WTC11 (cell line): ENCODE results near the gene RNPEPL1. TPM values are rescaled to one million over a fixed set of nuclear protein-coding genes. Genes with fewer than 3 reads are reported as not detected.

Source experiments
- ATAC-seq: fragments of 200-7000 bp; cut with Tn5 transposase; 2 replicates; pipeline ENCODE4 v1.10.0; 2021; ENCODE audit warnings: mild to moderate bottlenecking, moderate library complexity
- CTCF ChIA-PET: fragments of 300-600 bp; sonication (Branson Sonifier 250); formaldehyde crosslinking; loops from one replicate; lab custom pipeline; 2021; ENCODE audit warnings: antibody characterized with exemption; lab: Charles Lee
- POLR2A ChIA-PET: fragments of 350-600 bp; sonication (Branson Sonifier 250); formaldehyde crosslinking; loops from one replicate; lab custom pipeline; 2021; ENCODE audit warnings: antibody characterized with exemption; lab: Charles Lee
- DNase-seq: peaks from one replicate; pipeline ENCODE4 v3.0.0; 2021; ENCODE audit warnings: low spot score
- H3K27ac Mint-ChIP-seq: 2 replicates; pipeline ENCODE4 v1.8.0; 2021; ENCODE audit warnings: mixed read lengths
- H3K27me3 Mint-ChIP-seq: 2 replicates; pipeline ENCODE4 v1.8.0; 2021; ENCODE audit warnings: low read depth, mild to moderate bottlenecking, moderate library complexity, mixed read lengths
- H3K36me3 Mint-ChIP-seq: 2 replicates; pipeline ENCODE4 v1.8.0; 2021; ENCODE audit warnings: mixed read lengths
- H3K4me1 Mint-ChIP-seq: 2 replicates; pipeline ENCODE4 v1.8.0; 2022; ENCODE audit warnings: mixed read lengths
- H3K4me3 Mint-ChIP-seq: 2 replicates; pipeline ENCODE4 v1.8.0; 2021; ENCODE audit warnings: mild to moderate bottlenecking, moderate library complexity, mixed read lengths
- H3K9me3 Mint-ChIP-seq: 2 replicates; pipeline ENCODE4 v1.8.0; 2021; ENCODE audit warnings: mixed read lengths
- ELF4 ChIP-seq: sonication (generic); formaldehyde crosslinking; IDR thresholded peaks from 2 replicates; pipeline ENCODE4 v1.8.1; 2022; ENCODE audit warnings: low read depth, mild to moderate bottlenecking, moderate library complexity, missing genetic modification reagents
- FOXJ3 ChIP-seq: sonication (generic); formaldehyde crosslinking; IDR thresholded peaks from 2 replicates; pipeline ENCODE4 v1.9.0; 2021; ENCODE audit warnings: missing genetic modification reagents, mild to moderate bottlenecking, borderline replicate concordance
- GABPB1 ChIP-seq: sonication (generic); formaldehyde crosslinking; IDR thresholded peaks from 2 replicates; pipeline ENCODE4 v1.8.1; 2023; ENCODE audit warnings: mild to moderate bottlenecking, missing genetic modification reagents
- JUN ChIP-seq: sonication (generic); formaldehyde crosslinking; IDR thresholded peaks from 2 replicates; pipeline ENCODE4 v1.8.0; 2023; ENCODE audit warnings: mild to moderate bottlenecking, missing genetic modification reagents
- NFATC4 ChIP-seq: fragments of 250-450 bp; sonication (Bioruptor Pico); IDR thresholded peaks from 2 replicates; pipeline ENCODE4 v1.9.0; 2021; ENCODE audit warnings: mild to moderate bottlenecking
- NR1H2 ChIP-seq: sonication (generic); formaldehyde crosslinking; IDR thresholded peaks from 2 replicates; pipeline ENCODE4 v1.9.0; 2021; ENCODE audit warnings: mild to moderate bottlenecking, moderate library complexity, missing genetic modification reagents
- OVOL2 ChIP-seq: fragments of 250-450 bp; sonication (Bioruptor Pico); IDR thresholded peaks from 2 replicates; pipeline ENCODE4 v1.9.0; 2021; ENCODE audit warnings: mild to moderate bottlenecking, borderline replicate concordance
- SMAD4 ChIP-seq: sonication (generic); formaldehyde crosslinking; IDR thresholded peaks from 2 replicates; pipeline ENCODE4 v1.8.0; 2022; ENCODE audit warnings: mild to moderate bottlenecking, missing genetic modification reagents
- total RNA-seq: library from RNA; stranded (reverse); gene quantifications from 3 replicates; pipeline ENCODE4 v1.2.3, GENCODE V29; 2021
- TF ChIP-seq, protein P1 (sequence below): fragments of 200-600 bp; IDR thresholded peaks from 2 replicates; pipeline ENCODE4 v1.8.0; 2022; ENCODE audit warnings: antibody characterized with exemption
- TF ChIP-seq, protein P2 (sequence below): sonication (generic); formaldehyde crosslinking; IDR thresholded peaks from 2 replicates; pipeline ENCODE4 v1.8.0; 2023; ENCODE audit warnings: mild to moderate bottlenecking, missing genetic modification reagents
- TF ChIP-seq, protein P3 (sequence below): fragments of 250-450 bp; sonication (Bioruptor Pico); IDR thresholded peaks from 2 replicates; pipeline ENCODE4 v1.8.0; 2021; ENCODE audit warnings: mild to moderate bottlenecking
- TF ChIP-seq, protein P4 (sequence below): fragments of 250-450 bp; sonication (Bioruptor Pico); IDR thresholded peaks from 2 replicates; pipeline ENCODE4 v1.9.0; 2021; ENCODE audit warnings: mild to moderate bottlenecking
- TF ChIP-seq, protein P5 (sequence below): sonication (generic); formaldehyde crosslinking; IDR thresholded peaks from 2 replicates; pipeline ENCODE4 v1.8.0; 2022; ENCODE audit warnings: mild to moderate bottlenecking, missing genetic modification reagents

Gene RNPEPL1
- total RNA-seq, 1 experiment from 2014 or later: 18.8 TPM

DNA sequence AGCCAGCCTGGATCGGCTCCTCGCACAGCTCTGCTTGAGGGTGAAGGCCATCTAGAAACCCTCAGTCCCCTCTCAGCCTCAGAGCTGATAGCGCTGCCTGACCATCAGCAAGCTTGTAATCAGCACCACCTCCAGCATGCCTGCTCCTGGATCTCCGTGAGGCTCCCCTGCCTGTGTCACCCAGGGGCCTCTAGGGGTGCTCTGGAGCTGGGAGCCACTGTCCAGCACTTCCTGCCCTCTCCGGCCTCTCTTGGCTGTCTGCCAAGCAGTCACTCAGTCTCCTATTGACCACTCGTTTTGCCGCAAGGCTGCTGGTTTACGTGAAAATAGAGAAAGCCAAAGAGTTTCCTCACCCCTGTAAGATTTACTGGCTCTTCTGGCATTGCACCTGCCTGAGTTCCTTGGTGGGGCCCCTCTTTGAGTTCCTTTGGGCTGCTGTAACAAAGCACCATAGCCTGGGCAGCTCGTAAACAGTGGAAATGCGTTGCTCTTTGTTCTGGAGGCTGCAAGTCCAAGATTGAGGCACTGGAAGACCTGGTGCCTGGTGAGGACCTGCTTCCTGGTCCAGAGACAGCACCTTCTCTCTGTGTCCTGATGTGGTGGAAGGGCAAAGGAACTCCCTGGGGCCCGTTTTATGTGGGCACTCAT lies 36.1 kb downstream of the RNPEPL1 start:
- ChIA-PET CTCF (interaction anchor here (0.6 to 2.1 kb wide), 13 partner anchors 9 to 100 kb away, joined by 3 to 12 read pairs (median 4); partner anchors contain the start of genes ANKMY1, CAPN10 and GPR35), POLR2A (interaction anchor here (1.1 kb wide), 1 partner anchor 18 kb away, joined by 5 read pairs; the partner anchor contains the start of gene CAPN10)
- H3K4me1 Mint-ChIP-seq: no peaks in the 10 kb centered on the region
- TF ChIP-seq, protein P1, sequence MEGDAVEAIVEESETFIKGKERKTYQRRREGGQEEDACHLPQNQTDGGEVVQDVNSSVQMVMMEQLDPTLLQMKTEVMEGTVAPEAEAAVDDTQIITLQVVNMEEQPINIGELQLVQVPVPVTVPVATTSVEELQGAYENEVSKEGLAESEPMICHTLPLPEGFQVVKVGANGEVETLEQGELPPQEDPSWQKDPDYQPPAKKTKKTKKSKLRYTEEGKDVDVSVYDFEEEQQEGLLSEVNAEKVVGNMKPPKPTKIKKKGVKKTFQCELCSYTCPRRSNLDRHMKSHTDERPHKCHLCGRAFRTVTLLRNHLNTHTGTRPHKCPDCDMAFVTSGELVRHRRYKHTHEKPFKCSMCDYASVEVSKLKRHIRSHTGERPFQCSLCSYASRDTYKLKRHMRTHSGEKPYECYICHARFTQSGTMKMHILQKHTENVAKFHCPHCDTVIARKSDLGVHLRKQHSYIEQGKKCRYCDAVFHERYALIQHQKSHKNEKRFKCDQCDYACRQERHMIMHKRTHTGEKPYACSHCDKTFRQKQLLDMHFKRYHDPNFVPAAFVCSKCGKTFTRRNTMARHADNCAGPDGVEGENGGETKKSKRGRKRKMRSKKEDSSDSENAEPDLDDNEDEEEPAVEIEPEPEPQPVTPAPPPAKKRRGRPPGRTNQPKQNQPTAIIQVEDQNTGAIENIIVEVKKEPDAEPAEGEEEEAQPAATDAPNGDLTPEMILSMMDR: 0 out of 2 replicates have a peak, but pooled peaks have one; percentile 23
- no peak for TF ChIP-seq SMAD4 (CRISPR knock-in tag)
- TF ChIP-seq, protein P2, sequence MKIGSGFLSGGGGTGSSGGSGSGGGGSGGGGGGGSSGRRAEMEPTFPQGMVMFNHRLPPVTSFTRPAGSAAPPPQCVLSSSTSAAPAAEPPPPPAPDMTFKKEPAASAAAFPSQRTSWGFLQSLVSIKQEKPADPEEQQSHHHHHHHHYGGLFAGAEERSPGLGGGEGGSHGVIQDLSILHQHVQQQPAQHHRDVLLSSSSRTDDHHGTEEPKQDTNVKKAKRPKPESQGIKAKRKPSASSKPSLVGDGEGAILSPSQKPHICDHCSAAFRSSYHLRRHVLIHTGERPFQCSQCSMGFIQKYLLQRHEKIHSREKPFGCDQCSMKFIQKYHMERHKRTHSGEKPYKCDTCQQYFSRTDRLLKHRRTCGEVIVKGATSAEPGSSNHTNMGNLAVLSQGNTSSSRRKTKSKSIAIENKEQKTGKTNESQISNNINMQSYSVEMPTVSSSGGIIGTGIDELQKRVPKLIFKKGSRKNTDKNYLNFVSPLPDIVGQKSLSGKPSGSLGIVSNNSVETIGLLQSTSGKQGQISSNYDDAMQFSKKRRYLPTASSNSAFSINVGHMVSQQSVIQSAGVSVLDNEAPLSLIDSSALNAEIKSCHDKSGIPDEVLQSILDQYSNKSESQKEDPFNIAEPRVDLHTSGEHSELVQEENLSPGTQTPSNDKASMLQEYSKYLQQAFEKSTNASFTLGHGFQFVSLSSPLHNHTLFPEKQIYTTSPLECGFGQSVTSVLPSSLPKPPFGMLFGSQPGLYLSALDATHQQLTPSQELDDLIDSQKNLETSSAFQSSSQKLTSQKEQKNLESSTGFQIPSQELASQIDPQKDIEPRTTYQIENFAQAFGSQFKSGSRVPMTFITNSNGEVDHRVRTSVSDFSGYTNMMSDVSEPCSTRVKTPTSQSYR (CRISPR knock-in tag): no peak
- TF ChIP-seq GABPB1 (CRISPR knock-in tag): peak; percentile 67
- DNase-seq (peak; percentile 71), ATAC-seq (peak; percentile 93)
- no peak overlapping the region for H3K4me3 Mint-ChIP-seq
- no peaks in the 10 kb centered on the region for H3K36me3 Mint-ChIP-seq
- H3K9me3 Mint-ChIP-seq: no peaks in the 10 kb centered on the region
- H3K27me3 Mint-ChIP-seq: no peaks in the 10 kb centered on the region; the same call in 1 of the 2 replicates
- H3K27ac Mint-ChIP-seq: no peak overlapping the region

- no peaks in the 10 kb centered on the region for H3K9me3 Mint-ChIP-seq
- ATAC-seq (no peak), DNase-seq (no peak)
- ChIA-PET POLR2A (interaction anchor here (1.1 kb wide), 1 partner anchor 19 kb away, joined by 5 read pairs; the partner anchor contains the start of gene CAPN10), CTCF (interaction anchor here (0.9 to 2.1 kb wide), 9 partner anchors 18 to 99 kb away, joined by 3 to 12 read pairs (median 6); partner anchors contain the start of genes ANKMY1 and CAPN10)
- H3K27ac Mint-ChIP-seq: no peak overlapping the region
- TF ChIP-seq NFATC4 (no peak), OVOL2 (no peak), FOXJ3 (no peak)
- H3K4me3 Mint-ChIP-seq: no peak overlapping the region
- H3K4me1 Mint-ChIP-seq: no peaks in the 10 kb centered on the region
- no peaks in the 10 kb centered on the region; the same call in 1 of the 2 replicates for H3K27me3 Mint-ChIP-seq
- no peaks in the 10 kb centered on the region for H3K36me3 Mint-ChIP-seq
Observed at GRCh38 chr2:240604939-240605716, 36.8 kb downstream of the RNPEPL1 start.

GRCh38 chr2:240605867-240606743 lies 37.8 kb downstream of the RNPEPL1 start:
- Mint-ChIP-seq H3K36me3 (no peaks in the 10 kb centered on the region), H3K27ac (no peak overlapping the region), H3K27me3 (no peaks in the 10 kb centered on the region; the same call in 1 of the 2 replicates), H3K4me1 (no peaks in the 10 kb centered on the region), H3K9me3 (no peaks in the 10 kb centered on the region), H3K4me3 (no peak overlapping the region)
- no peak for DNase-seq
- no peak for ATAC-seq
- ChIA-PET CTCF (interaction anchor here (0.9 kb wide), 1 partner anchor 35 kb away, joined by 3 read pairs; no protein-coding TSS in a partner anchor), POLR2A (no interaction called here)
- TF ChIP-seq NFATC4: no peak
- TF ChIP-seq, protein P3, sequence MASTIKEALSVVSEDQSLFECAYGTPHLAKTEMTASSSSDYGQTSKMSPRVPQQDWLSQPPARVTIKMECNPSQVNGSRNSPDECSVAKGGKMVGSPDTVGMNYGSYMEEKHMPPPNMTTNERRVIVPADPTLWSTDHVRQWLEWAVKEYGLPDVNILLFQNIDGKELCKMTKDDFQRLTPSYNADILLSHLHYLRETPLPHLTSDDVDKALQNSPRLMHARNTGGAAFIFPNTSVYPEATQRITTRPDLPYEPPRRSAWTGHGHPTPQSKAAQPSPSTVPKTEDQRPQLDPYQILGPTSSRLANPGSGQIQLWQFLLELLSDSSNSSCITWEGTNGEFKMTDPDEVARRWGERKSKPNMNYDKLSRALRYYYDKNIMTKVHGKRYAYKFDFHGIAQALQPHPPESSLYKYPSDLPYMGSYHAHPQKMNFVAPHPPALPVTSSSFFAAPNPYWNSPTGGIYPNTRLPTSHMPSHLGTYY (CRISPR knock-in tag): no peak
- TF ChIP-seq JUN (CRISPR knock-in tag): no peak
- TF ChIP-seq ELF4 (CRISPR knock-in tag): no peak
- TF ChIP-seq, protein P4, sequence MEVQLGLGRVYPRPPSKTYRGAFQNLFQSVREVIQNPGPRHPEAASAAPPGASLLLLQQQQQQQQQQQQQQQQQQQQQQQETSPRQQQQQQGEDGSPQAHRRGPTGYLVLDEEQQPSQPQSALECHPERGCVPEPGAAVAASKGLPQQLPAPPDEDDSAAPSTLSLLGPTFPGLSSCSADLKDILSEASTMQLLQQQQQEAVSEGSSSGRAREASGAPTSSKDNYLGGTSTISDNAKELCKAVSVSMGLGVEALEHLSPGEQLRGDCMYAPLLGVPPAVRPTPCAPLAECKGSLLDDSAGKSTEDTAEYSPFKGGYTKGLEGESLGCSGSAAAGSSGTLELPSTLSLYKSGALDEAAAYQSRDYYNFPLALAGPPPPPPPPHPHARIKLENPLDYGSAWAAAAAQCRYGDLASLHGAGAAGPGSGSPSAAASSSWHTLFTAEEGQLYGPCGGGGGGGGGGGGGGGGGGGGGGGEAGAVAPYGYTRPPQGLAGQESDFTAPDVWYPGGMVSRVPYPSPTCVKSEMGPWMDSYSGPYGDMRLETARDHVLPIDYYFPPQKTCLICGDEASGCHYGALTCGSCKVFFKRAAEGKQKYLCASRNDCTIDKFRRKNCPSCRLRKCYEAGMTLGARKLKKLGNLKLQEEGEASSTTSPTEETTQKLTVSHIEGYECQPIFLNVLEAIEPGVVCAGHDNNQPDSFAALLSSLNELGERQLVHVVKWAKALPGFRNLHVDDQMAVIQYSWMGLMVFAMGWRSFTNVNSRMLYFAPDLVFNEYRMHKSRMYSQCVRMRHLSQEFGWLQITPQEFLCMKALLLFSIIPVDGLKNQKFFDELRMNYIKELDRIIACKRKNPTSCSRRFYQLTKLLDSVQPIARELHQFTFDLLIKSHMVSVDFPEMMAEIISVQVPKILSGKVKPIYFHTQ (CRISPR knock-in tag): no peak
- TF ChIP-seq, protein P5, sequence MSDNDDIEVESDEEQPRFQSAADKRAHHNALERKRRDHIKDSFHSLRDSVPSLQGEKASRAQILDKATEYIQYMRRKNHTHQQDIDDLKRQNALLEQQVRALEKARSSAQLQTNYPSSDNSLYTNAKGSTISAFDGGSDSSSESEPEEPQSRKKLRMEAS: no peak
- no peak for TF ChIP-seq NR1H2 (CRISPR knock-in tag)
